Fibroblast of villous mesenchyme (primary cell): ENCODE data around the gene TNRC6B. TPM values are rescaled to one million over a fixed set of nuclear protein-coding genes. Genes with fewer than 3 reads are reported as not detected.
"Not testable (repeated sequence)": the region's sequence is repeated elsewhere in the genome, so short reads cannot be mapped to it uniquely, and the experiment has no call there.

ENCODE experiments used
- DNase-seq: peaks from one replicate; pipeline ENCODE4 v3.0.0-alpha.2; 2010; ENCODE audit warnings: low read depth
- H3K4me3 ChIP-seq: 2 replicates; pipeline ENCODE4 v1.5.1; 2011; ENCODE audit warnings: low read depth, mild to moderate bottlenecking, low read length
- total RNA-seq: library from RNA; depleted of rRNA; stranded (reverse); fragments of >200 nt; gene quantifications from 2 replicates; pipeline ENCODE4 v1.2.3, GENCODE V29; 2012
- TF ChIP-seq, protein P1 (sequence below): IDR thresholded peaks from 2 replicates; pipeline ENCODE4 v1.5.1; 2012; ENCODE audit warnings: low read depth, mild to moderate bottlenecking, low read length; ENCODE audit not compliant: insufficient read depth

The TNRC6B gene
- total RNA-seq, 1 donor: 23.3 TPM

DNA sequence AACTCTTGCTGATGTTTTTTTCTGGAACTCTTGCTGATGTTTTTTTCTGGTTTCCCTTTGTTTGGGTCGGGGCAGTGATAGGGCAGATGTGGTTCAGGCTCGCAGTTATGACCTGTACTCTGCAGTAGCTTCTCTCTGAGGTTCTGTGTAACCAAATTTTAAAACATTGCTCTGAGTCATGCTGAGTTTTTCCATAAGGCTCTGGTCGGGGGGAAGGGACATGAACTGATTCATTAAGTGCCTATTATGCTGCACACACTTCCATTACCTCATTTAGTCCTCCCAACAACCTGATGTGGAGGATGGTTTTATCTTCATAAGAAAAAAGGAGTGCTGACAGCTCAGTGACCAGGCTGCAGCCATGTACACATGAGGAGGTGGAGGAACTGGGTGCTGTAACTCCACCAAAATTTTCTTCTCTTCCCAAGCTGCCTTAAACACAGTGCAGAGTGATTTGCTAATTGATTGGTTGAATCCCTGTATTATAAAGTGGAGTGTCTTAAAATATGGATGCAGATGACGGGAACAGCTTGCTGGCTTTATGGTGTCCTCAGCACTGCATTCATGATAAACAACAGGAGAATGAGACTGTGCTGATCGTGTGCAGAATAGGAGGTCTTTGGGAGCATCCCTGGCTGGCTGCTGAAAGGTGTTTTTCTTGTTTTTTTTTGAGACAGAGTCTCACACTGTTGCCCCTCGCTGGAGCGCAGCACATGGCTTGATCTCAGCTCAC is 19.1 kb downstream of the TNRC6B start:
- H3K4me3 ChIP-seq: no peak overlapping the region
- peak; percentile 94 for DNase-seq
- TF ChIP-seq, protein P1, sequence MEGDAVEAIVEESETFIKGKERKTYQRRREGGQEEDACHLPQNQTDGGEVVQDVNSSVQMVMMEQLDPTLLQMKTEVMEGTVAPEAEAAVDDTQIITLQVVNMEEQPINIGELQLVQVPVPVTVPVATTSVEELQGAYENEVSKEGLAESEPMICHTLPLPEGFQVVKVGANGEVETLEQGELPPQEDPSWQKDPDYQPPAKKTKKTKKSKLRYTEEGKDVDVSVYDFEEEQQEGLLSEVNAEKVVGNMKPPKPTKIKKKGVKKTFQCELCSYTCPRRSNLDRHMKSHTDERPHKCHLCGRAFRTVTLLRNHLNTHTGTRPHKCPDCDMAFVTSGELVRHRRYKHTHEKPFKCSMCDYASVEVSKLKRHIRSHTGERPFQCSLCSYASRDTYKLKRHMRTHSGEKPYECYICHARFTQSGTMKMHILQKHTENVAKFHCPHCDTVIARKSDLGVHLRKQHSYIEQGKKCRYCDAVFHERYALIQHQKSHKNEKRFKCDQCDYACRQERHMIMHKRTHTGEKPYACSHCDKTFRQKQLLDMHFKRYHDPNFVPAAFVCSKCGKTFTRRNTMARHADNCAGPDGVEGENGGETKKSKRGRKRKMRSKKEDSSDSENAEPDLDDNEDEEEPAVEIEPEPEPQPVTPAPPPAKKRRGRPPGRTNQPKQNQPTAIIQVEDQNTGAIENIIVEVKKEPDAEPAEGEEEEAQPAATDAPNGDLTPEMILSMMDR: no peak

DNA sequence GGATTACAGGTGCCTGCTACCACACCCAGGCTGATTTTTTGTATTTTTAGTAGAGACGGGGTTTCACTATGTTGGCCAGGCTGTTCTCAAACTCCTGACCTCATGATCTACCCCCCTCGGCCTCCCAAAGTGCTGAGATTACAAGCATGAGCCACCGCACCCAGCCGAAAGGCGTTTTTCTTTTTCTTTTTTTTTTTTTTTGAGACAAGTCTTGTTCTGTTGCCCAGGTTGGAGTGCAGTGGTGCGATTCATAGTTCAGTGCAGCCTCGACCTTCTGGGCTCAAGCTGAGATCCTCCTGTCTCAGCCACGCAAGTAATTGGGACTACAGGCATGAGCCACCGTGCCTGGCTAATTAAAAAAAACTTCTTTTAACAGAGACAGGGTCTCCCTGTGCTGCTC is 19.7 kb downstream of the TNRC6B start:
- DNase-seq, H3K4me3 ChIP-seq: not testable (repeated sequence)

DNA sequence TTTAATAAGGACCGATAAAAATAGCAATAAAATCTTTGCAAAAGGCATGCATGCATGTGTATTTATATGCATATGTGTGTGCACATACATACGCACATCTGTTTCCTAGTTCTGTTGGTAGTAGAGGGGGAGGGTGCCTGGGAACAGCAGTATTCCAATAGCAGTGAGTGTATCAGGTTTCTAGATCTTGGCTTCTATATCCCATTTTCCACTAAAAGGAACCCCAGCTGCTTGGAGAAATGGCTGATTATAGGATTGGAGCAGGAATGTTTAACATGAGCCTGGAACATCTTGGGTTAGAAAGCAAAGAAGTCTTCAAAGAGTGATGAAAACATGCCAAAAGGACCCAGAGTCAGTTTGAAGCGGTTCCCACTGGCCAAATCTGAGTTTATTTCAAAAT is 21.0 kb downstream of the TNRC6B start:
- DNase-seq: no peak
- TF ChIP-seq, protein P1: no peak

DNA sequence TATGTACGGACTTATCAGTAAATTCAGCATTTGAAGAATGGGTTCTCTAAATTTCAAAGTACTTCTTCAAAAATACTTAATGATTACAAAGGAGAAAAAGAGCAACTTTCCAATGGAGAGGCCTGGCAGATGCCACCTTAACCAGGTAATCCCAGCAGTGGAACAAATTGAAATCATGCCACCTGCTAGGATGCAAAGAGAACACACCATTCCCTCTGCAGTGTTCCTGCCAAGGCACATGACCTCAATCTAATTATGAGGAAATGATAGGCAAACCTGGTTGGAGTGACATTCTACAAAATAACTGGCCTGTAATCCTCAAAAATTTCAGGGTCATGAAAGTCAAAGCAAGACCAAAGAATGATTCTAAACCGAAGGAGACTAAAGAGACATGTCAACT is 21.5 kb downstream of the TNRC6B start:
- DNase-seq: no peak
- H3K4me3 ChIP-seq: no peak overlapping the region
- TF ChIP-seq, protein P1: no peak

More for the DNA sequence above, 21.0 kb downstream of the TNRC6B start:
- no peak overlapping the region for H3K4me3 ChIP-seq

DNA sequence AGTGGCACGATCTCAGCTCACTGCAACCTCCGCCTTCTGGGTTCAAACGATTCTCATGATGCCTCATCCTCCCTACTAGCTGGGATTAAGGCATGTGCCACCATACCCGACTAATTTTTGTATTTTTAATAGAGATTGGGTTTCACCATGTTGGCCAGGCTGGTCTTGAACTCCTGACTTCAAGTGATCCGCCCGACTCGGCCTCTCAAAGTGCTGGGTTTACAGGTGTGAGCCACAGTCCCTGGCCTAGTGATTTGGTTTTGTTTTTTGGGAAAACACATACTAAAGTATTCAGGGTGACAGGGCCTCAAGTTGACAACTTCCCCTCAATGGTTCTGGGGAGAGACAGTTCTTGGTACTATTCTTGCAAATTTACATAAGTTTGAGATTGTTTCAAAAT is 22.1 kb downstream of the TNRC6B start:
- DNase-seq: no peak
- TF ChIP-seq, protein P1: no peak
- H3K4me3 ChIP-seq: no peak overlapping the region

DNA sequence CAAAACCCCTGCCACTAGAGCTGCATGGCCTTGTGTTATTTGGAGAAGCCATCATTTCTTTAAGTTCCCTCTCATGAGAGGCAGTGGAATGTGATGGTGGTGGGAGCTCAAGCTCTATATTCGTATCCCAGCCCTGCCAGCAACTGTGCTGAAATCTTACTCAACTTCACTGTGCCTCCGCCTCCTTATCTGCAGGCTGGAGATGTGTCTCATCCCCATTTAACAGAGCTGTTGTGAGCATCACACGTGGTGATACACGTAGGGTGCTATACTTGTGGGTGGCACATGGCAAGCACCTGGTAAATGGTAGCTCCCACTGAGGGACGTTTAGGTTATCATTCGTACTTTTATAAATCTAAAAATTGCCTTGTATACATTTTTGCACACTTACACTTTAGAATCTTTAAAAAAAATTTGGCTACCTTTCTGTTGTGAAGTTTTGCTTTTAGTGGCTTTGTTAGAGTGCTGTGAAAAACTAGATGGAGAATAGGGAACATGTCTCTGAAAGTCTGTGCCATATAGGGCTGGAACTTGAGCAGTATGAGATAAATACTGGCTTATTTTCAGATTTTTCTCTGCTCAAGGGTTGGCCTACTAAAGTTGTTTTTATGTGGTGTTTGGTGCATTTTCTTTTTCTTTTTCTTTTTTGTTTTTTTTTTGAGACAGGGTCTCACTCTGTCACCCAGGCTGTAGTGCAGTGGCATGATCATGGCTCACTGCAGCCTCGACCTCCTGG is 23.2 kb downstream of the TNRC6B start:
- no peak overlapping the region for H3K4me3 ChIP-seq
- TF ChIP-seq, protein P1: no peak
- no peak for DNase-seq

DNA sequence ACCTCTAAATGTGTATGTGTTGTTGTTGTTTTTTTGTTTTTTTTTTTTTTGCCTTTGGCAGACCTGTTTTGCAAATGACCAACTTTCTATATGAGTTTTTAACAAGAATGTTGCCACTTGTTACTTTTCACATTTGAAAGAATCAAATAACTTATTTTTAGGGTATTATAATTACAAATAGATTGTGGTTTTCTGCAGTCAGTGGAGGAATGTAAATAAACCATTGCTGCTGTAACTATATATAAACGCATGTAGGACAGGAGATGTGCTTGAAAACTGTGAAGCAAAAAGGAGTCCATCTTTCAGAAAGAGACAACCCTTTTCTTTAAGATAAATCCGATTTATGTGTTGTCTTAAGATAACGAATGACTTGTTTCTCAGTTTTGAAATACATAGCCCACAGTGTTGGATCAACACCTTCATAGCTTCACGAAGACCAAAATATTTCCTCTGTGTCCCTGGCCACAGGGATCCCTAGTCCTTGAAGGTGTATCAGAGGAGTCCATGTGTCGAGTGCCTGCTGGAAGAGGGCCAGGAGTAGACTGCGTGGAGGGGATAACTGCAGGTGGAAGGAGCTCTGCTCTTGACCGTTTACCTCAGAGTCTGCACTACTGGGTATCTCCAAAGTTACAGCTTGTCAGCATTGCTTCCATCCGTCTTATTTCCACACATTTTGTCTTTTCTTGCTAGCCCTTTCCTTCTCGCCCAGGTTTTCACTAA is 24.7 kb downstream of the TNRC6B start:
- TF ChIP-seq, protein P1: no peak
- no peak overlapping the region for H3K4me3 ChIP-seq
- DNase-seq: peak; percentile 43
